GM06990 (cell line): ENCODE measurements around the gene SP7.

Experiments used
- DNase-seq: peaks from one replicate; pipeline ENCODE4 v3.0.0-alpha.2; 2011; ENCODE audit not compliant: insufficient read length; ENCODE audit errors: extremely low read depth
- H3K27me3 ChIP-seq: replicated peaks from 2 replicates; pipeline ENCODE4 v1.6.0; 2011; ENCODE audit warnings: low read length; ENCODE audit not compliant: control insufficient read depth, insufficient read depth
- H3K36me3 ChIP-seq: 2 replicates; pipeline ENCODE4 v1.5.1; 2011; ENCODE audit warnings: low read length; ENCODE audit not compliant: control insufficient read depth, insufficient read depth
- H3K4me3 ChIP-seq: replicated peaks from 2 replicates; pipeline ENCODE4 v1.5.1; 2011; ENCODE audit warnings: low read depth, mild to moderate bottlenecking, control low read depth, low read length
- TF ChIP-seq, protein P1 (sequence below): IDR thresholded peaks from 2 replicates; pipeline ENCODE4 v1.5.1; 2011; ENCODE audit warnings: low read length, control low read depth, mild to moderate bottlenecking, inconsistent platforms; ENCODE audit not compliant: insufficient read depth, poor library complexity, severe bottlenecking

The SP7 gene

DNA sequence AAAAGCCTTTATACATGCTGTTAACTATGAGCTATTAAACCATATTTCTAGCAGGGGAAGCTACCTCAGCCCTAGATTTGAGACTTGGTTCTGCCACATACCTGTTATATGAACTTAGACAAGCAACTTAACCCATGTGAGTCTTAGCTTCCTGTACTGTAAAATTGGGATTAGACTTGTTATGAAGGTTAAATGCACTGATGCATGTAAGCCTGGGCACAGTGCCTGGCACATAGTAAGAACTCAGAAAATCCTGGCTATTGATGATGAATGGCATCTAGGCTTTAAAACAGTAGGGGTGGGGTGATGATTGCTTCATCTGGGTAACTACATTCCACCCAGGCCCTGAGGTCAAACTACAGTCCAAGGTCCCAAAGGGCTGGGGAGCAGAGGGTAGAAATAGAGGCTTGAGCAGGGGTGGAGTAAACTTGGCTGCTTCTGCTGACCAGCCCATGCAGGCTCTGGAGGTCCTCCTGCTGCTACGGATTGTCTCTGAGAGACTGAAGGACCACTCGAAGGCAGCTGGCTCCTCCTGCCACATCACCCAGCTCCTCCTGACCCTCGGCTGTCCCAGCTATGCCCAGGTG, 56.8 kb downstream of the SP7 start:
- TF ChIP-seq, protein P1, sequence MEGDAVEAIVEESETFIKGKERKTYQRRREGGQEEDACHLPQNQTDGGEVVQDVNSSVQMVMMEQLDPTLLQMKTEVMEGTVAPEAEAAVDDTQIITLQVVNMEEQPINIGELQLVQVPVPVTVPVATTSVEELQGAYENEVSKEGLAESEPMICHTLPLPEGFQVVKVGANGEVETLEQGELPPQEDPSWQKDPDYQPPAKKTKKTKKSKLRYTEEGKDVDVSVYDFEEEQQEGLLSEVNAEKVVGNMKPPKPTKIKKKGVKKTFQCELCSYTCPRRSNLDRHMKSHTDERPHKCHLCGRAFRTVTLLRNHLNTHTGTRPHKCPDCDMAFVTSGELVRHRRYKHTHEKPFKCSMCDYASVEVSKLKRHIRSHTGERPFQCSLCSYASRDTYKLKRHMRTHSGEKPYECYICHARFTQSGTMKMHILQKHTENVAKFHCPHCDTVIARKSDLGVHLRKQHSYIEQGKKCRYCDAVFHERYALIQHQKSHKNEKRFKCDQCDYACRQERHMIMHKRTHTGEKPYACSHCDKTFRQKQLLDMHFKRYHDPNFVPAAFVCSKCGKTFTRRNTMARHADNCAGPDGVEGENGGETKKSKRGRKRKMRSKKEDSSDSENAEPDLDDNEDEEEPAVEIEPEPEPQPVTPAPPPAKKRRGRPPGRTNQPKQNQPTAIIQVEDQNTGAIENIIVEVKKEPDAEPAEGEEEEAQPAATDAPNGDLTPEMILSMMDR, result no peak
- DNase-seq, result no peak
- Histone ChIP-seq H3K27me3 (no peaks in the 10 kb centered on the region), H3K4me3 (no peak overlapping the region), H3K36me3 (peaks cover 45% of the 10 kb centered on the region)

DNA sequence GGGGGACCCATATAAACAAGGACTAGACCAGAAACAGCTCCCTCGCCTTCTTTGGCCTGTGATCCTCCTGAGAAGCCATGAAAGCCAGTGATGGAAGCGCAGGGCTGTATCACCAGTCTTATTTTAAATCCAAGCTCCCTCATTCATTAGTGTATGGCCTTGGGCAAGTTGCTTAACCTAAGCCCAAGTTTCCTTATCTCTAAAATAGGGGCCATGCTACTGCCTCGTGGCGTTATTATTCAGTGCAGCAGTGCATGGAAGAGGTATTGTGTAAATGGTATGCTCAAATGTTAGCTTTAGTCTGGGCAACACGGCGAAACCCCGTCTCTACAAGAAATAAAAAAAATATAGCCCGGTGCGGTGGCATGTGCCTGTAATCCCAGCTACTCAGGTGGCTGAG, 58.2 kb downstream of the SP7 start:
- TF ChIP-seq, protein P1, result no peak
- Histone ChIP-seq H3K27me3 (no peaks in the 10 kb centered on the region), H3K36me3 (peaks cover 36% of the 10 kb centered on the region)

More for the DNA sequence above, 58.2 kb downstream of the SP7 start:
- no peak for DNase-seq
- H3K4me3 ChIP-seq, result no peak overlapping the region
